Measurements from ENCODE around the gene OR6P1. TPM values are rescaled to one million over a fixed set of nuclear protein-coding genes. Genes with fewer than 3 reads are reported as not detected.

Gene OR6P1, protein sequence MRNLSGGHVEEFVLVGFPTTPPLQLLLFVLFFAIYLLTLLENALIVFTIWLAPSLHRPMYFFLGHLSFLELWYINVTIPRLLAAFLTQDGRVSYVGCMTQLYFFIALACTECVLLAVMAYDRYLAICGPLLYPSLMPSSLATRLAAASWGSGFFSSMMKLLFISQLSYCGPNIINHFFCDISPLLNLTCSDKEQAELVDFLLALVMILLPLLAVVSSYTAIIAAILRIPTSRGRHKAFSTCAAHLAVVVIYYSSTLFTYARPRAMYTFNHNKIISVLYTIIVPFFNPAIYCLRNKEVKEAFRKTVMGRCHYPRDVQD
- total RNA-seq: not detected in 2 replicates

DNA sequence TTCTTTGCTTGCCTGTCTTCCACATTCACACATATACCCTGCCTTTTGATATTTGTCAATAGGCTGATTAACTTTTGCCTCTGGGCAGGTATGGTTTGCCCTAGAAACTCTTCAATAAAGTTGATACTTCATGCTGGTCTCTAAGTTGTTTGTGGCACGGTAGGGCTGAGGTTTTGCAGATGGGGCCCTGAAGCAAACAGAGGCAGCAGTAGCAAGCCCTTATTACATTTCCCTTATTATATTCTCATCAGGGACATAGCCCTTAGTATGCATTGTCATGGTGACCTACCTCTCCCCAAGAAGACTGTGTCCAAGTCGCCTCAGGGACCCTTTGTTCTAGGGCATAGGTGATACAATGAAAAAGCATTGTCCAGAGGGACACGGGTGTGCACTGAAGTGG, at the start of gene OR6P1:
OR6P1 (minus strand) TSS at position 101 of the 400 bp plus-strand sequence. CDS start 6,976 bp downstream, outside the sequence.

DNA sequence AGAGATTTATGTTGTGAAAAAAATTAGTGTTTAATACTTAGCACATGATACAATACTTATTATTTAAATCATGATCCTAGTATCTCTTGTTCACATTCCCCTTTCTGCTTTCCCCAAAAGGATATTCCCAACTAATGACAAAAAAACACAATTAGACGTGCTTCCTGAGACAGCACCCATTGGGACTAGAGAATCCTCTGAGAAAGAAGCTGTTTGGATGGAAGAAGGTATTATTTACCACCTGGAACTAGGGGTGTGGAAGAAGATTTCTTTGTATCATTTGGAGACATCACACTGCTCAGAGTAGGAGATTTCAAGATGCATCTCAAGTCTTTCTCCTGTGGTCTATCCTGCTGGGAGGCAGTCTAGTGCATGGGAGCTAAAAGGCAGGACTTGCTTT, 34.6 kb upstream of the OR6P1 start, which contains the start of gene OR10Z1:
OR10Z1 (plus strand) TSS at position 301 of the 400 bp plus-strand sequence. CDS start 1,171 bp downstream, outside the sequence.

GRCh38 chr1:158579733-158580132, 9.4 kb upstream of the OR6P1 start, which contains the start of gene OR10X1:
OR10X1 (minus strand) TSS chr1:158579899; CDS start chr1:158579899, 0 bp downstream.

DNA sequence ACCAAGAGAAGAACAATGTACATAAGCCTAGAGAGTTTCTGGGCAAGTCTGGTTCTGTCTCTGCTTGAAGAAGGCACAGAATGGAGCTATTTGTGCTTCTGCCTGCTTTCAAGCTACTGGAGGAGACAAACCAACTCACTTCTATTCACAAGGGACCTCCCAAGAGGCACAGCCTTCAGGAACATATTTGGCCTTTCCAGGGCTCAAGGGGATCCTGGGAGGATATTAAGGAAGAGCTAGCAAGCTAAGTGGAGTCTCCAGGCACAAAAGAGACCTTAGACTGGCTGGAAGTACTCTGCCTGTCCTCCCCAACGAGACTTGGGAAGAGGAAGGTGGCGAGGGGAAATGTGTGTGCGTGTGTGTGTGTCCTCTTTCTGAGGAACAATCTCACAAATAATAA, 16.0 kb downstream of the OR6P1 start, which contains the start of gene OR6Y1:
OR6Y1 (minus strand) TSS at position 54 of the 400 bp plus-strand sequence. CDS start 6,300 bp downstream, outside the sequence.

Other genes with a start within 250 kb of the OR6P1 start
- not detected in 2 replicates for gene CD1B, start 239.0 kb downstream of the OR6P1 start, total RNA-seq
- not detected in 2 replicates for gene CD1E, start 216.7 kb downstream of the OR6P1 start, total RNA-seq
- not detected in 2 replicates for gene OR10T2, start 171.1 kb downstream of the OR6P1 start, total RNA-seq
- not detected in 2 replicates for gene OR10K2, start 144.3 kb downstream of the OR6P1 start, total RNA-seq
- not detected in 2 replicates for gene OR10K1, start 108.7 kb downstream of the OR6P1 start, total RNA-seq
- not detected in 2 replicates for gene OR10R2, start 98.4 kb downstream of the OR6P1 start, total RNA-seq
- gene OR6Y1, start 16.2 kb downstream of the OR6P1 start, total RNA-seq: not detected in 2 replicates
- gene OR10X1, start 9.3 kb upstream of the OR6P1 start, total RNA-seq: not detected in 2 replicates
- gene OR10Z1, start 34.7 kb upstream of the OR6P1 start, total RNA-seq: not detected in 2 replicates
- under 0.01 and 0.32 TPM in 2 replicates for gene SPTA1, start 116.1 kb upstream of the OR6P1 start, total RNA-seq
- gene OR6K2, start 130.1 kb upstream of the OR6P1 start, total RNA-seq: not detected in 2 replicates
- not detected in 2 replicates for gene OR6K3, start 150.1 kb upstream of the OR6P1 start, total RNA-seq
- not detected in 2 replicates for gene OR6K6, start 184.1 kb upstream of the OR6P1 start, total RNA-seq
- not detected in 2 replicates for gene OR6N1, start 201.6 kb upstream of the OR6P1 start, total RNA-seq
- gene OR6N2, start 210.6 kb upstream of the OR6P1 start, total RNA-seq: not detected in 2 replicates

Data from epithelial cell of umbilical artery (primary cell).